Measurements from ENCODE around the gene PRSS21. TPM values are rescaled to one million over a fixed set of nuclear protein-coding genes. Genes with fewer than 3 reads are reported as not detected.

The PRSS21 gene
- total RNA-seq, 1 donor from 2014 or later, result 0.29 TPM

DNA sequence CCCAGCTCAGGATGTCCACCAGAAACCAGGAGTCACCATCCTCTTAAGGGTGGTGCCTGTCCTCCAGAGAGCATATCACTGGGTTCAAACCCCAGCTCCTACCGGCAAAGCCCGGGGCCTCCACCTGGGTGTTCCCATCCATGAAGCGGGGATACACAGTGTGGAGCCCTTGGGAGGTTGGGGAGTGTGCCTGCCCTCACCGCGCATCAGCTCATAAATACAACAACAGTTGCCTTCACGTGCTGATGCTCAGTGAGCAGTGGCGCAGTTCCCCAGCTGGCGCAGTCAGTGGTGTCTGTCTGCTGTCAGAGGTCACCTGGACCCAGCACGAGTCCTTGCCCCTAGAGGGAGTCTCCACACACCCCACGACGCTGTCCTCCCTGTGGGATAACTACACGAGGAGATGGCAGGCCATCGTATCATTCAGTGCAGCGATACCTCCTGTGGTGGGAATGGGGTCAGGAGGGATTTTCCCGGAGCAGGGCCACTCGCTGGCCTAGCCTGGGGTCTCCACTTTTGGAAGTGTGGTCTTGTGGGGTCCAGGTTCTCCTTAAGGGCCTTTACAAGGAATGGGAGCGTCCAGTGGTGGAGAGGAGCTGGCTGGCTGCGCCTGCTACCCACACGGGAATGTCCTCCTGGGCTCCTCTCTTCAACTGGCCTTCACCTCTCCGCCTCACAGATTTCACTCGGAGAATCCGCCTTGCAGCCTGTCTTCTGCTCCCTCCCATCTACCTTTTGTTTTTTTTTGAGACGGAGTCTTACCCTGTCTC, 37.7 kb upstream of the PRSS21 start:
- TF ChIP-seq, protein P1, sequence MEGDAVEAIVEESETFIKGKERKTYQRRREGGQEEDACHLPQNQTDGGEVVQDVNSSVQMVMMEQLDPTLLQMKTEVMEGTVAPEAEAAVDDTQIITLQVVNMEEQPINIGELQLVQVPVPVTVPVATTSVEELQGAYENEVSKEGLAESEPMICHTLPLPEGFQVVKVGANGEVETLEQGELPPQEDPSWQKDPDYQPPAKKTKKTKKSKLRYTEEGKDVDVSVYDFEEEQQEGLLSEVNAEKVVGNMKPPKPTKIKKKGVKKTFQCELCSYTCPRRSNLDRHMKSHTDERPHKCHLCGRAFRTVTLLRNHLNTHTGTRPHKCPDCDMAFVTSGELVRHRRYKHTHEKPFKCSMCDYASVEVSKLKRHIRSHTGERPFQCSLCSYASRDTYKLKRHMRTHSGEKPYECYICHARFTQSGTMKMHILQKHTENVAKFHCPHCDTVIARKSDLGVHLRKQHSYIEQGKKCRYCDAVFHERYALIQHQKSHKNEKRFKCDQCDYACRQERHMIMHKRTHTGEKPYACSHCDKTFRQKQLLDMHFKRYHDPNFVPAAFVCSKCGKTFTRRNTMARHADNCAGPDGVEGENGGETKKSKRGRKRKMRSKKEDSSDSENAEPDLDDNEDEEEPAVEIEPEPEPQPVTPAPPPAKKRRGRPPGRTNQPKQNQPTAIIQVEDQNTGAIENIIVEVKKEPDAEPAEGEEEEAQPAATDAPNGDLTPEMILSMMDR (IDR thresholded peaks at IDR 0.05; ENCODE audit: insufficient read depth, low read length, poor library complexity, severe bottlenecking), result no peak
- H3K27me3 ChIP-seq (ENCODE audit: control insufficient read depth, insufficient read depth, low read length), result no peaks in the 10 kb centered on the region
- DNase-seq (ENCODE audit: low read depth), result no peak
- H3K36me3 ChIP-seq (ENCODE audit: control insufficient read depth, insufficient read depth, low read length), result no peaks in the 10 kb centered on the region
- H3K4me3 ChIP-seq (ENCODE audit: low read depth, low read length), result no peak overlapping the region

DNA sequence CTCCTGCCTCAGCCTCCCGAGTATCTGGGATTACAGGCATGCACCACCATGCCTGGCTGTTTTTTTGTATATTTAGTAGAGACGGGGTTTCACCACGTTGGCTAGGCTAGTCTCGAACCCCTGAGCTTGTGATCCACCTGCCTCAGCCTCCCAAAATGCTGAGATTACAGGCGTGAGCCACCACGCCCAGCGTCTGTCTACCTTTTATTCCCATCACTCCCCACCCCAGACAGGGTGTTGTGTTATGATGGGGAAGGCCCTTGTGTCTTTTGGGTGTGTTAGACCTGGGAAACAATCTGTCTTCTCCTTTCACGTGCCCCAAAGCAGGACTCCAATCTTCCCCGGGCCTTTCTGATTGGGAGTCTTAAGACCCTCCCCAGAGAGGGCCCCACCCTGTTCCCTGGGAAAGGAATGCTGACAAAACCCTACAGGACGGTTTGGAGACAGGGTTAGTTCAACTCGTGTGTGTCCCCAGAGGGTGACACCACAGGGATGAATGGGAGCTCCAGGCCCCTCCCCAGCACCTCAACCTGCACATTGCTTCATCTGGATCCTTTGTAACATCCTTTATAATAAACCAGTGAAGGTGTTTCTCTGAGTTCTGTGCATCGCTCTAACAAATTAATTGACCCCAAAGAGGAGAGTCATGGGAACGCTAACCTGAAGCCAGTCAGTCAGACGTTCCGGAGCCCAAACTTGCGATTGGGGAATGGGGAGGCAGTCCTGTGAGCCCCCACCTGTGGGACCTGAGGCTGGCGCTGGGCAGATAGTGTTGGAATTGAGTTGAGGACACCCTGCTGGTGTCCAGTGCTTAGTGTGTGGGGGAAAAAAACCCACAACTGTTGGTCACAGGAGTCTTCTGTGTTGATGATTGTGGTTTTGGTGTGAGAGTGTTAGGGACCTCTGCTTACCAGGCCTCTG, 36.8 kb upstream of the PRSS21 start:
- TF ChIP-seq, protein P1 (IDR thresholded peaks at IDR 0.05; ENCODE audit: insufficient read depth, low read length, poor library complexity, severe bottlenecking), result no peak
- H3K27me3 ChIP-seq (ENCODE audit: control insufficient read depth, insufficient read depth, low read length), result peaks cover 5% of the 10 kb centered on the region
- no peaks in the 10 kb centered on the region for H3K36me3 ChIP-seq (ENCODE audit: control insufficient read depth, insufficient read depth, low read length)
- no peak for DNase-seq (ENCODE audit: low read depth)
- H3K4me3 ChIP-seq (ENCODE audit: low read depth, low read length), result no peak overlapping the region

DNA sequence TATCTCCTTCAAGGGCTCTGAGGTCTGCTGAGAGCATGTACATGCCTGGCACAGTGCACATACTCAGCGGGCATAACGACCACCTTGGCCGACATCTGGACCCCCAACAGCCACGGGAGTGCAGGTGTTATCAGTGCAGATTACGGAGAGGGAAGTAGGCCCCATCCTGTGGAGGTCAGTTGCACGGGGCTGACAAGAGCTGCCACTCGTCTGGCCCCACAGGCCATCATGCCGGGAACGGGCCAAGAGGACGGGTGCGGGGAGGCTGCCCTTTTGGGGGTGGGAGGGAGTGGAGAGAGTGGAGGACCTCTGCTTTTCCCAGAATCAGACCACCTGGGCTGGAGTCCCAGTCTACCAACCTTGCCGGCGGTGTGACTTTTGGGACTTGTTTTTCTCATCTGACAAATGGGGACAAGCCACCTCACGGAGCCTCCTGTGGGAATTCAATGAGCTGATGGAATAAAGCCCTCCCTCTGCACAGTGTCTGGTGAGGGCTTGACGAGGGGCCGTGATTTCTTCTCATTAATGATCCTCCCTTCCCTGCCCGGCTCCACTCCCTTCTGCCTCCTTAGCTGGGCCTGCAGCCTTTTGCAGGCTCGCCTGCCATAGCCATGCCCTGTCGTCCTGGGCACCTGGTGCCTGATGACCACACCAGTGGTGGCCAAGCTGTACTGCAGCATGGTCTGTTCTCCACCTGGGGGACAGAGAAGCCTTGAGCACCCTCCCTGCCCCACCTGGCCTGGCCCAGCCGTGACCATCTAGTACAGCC, 34.3 kb upstream of the PRSS21 start:
- peaks cover 23% of the 10 kb centered on the region for H3K27me3 ChIP-seq (ENCODE audit: control insufficient read depth, insufficient read depth, low read length)
- H3K36me3 ChIP-seq (ENCODE audit: control insufficient read depth, insufficient read depth, low read length), result no peaks in the 10 kb centered on the region
- DNase-seq (ENCODE audit: low read depth), result no peak
- no peak overlapping the region for H3K4me3 ChIP-seq (ENCODE audit: low read depth, low read length)
- TF ChIP-seq, protein P1 (IDR thresholded peaks at IDR 0.05; ENCODE audit: insufficient read depth, low read length, poor library complexity, severe bottlenecking), result no peak

- DNase-seq (ENCODE audit: low read depth), result no peak
- Histone ChIP-seq H3K27me3 (ENCODE audit: control insufficient read depth, insufficient read depth, low read length) (peaks cover 27% of the 10 kb centered on the region), H3K36me3 (ENCODE audit: control insufficient read depth, insufficient read depth, low read length) (no peaks in the 10 kb centered on the region), H3K4me3 (ENCODE audit: low read depth, low read length) (no peak overlapping the region)
- TF ChIP-seq, protein P1 (IDR thresholded peaks at IDR 0.05; ENCODE audit: insufficient read depth, low read length, poor library complexity, severe bottlenecking), result no peak
Measured at GRCh38 chr16:2783581-2784357, 33.3 kb upstream of the PRSS21 start.
